Tibial artery (tissue), 4 donors: ENCODE data around the gene TNNC1.
A peak's percentile ranks its signal among the peaks of the same experiment; 100 is the strongest.

ENCODE experiments used
- DNase-seq, 2 donors: peaks; one replicate each; pipeline ENCODE4 v3.0.0-alpha.2; 2019
- H3K27ac ChIP-seq, 2 donors: fragments of 200-600 bp; sonication (generic) in 1 of 2; 1 replicate in 1 of 2; 2 replicates in 1 of 2; pipeline ENCODE4 v1.5.1; 2018 to 2019; ENCODE audit warnings: mild to moderate bottlenecking in 1 of 2
- H3K27me3 ChIP-seq, 2 donors: fragments of 200-600 bp; sonication (generic) in 1 of 2; one replicate each; pipeline versions ENCODE4 v1.5.1 to v1.6.0; 2016 to 2019
- H3K36me3 ChIP-seq, 3 donors: fragments of 200-600 bp; sonication (generic) in 2 of 3; one replicate each; pipeline ENCODE4 v1.5.1; 2016 to 2019; ENCODE audit warnings: mild to moderate bottlenecking in 2 of 3
- H3K4me1 ChIP-seq, 4 donors: fragments of 200-600 bp; sonication (generic) in 2 of 4; 1 replicate in 3 of 4; 2 replicates in 1 of 4; pipeline ENCODE4 v1.5.1; 2016 to 2019
- H3K4me3 ChIP-seq, 2 donors: fragments of 200-600 bp; sonication (generic) in 1 of 2; 1 replicate in 1 of 2; 2 replicates in 1 of 2; pipeline ENCODE4 v1.5.1; 2018 to 2019; ENCODE audit warnings: mild to moderate bottlenecking in 2 of 2
- H3K9me3 ChIP-seq, 3 donors: fragments of 200-600 bp; sonication (generic) in 1 of 3; one replicate each; pipeline ENCODE4 v1.5.1; 2016 to 2019
- CTCF ChIP-seq, 2 experiments: fragments of 200-600 bp in 1 of 2; fragments of 450-650 bp in 1 of 2; IDR thresholded peaks; one replicate each; pipeline ENCODE4 v1.5.1; 2017 to 2019; ENCODE audit warnings: antibody characterized with exemption in 2 of 2, mild to moderate bottlenecking in 1 of 2, moderate library complexity in 1 of 2
- intact Hi-C: fragments of 100-400 bp; cut with DNase I; formaldehyde crosslinking; loops from one replicate; pipeline ENCODE4 v1.15.0; 2023; ENCODE audit warnings: low total_unique reads

The TNNC1 gene

GRCh38 chr3:52454250-52454937, 553 bp upstream of the TNNC1 start:
- H3K4me1 ChIP-seq: peaks cover 0 to 39% (median 27%) of the 10 kb centered on the region in 4 donors
- no peak for DNase-seq

GRCh38 chr3:52452570-52453221, 1.1 kb downstream of the TNNC1 start:
- H3K4me3 ChIP-seq: no peak overlapping the region
- intact Hi-C loops: loop anchor here (10.0 kb wide), 1 partner anchor 232 kb away; the partner anchor contains the start of genes GNL3 and PBRM1

More at GRCh38 chr3:52454250-52454937, 553 bp upstream of the TNNC1 start:
- peaks cover 12 to 21% (median 13%) of the 10 kb centered on the region in 3 donors for H3K36me3 ChIP-seq
- no peak for TF ChIP-seq CTCF (IDR thresholded peaks at IDR 0.05)
- H3K9me3 ChIP-seq: no peaks in the 10 kb centered on the region
- H3K4me3 ChIP-seq: peak overlapping the region; percentile 79 to 83
- intact Hi-C loops: loop anchor here (10.0 kb wide), 1 partner anchor 230 kb away; the partner anchor contains the start of genes GNL3 and PBRM1
- peak overlapping the region; percentile 91 to 92 for H3K27ac ChIP-seq
- H3K27me3 ChIP-seq: no peaks in the 10 kb centered on the region

GRCh38 chr3:52452126-52452525, 1.7 kb downstream of the TNNC1 start:
- intact Hi-C loops: loop anchor here (10.0 kb wide), 1 partner anchor 233 kb away; the partner anchor contains the start of genes GNL3 and PBRM1
- no peaks in the 10 kb centered on the region for H3K9me3 ChIP-seq
- no peak for TF ChIP-seq CTCF (IDR thresholded peaks at IDR 0.05)
- H3K36me3 ChIP-seq: no peaks in the 10 kb centered on the region
- H3K4me1 ChIP-seq: peaks cover 0 to 34% (median 24%) of the 10 kb centered on the region in 4 donors
- DNase-seq: no peak
- no peak overlapping the region for H3K27ac ChIP-seq
- no peak overlapping the region for H3K4me3 ChIP-seq
- H3K27me3 ChIP-seq: no peaks in the 10 kb centered on the region

More at GRCh38 chr3:52452570-52453221, 1.1 kb downstream of the TNNC1 start:
- Histone ChIP-seq H3K27ac (no peak overlapping the region), H3K9me3 (no peaks in the 10 kb centered on the region), H3K27me3 (no peaks in the 10 kb centered on the region), H3K4me1 (peaks cover 0 to 39% (median 27%) of the 10 kb centered on the region in 4 donors), H3K36me3 (peaks cover 0 to 5% (median 0%) of the 10 kb centered on the region in 3 donors)
- DNase-seq: no peak
- TF ChIP-seq CTCF (IDR thresholded peaks at IDR 0.05): no peak

GRCh38 chr3:52451237-52452083, 2.4 kb downstream of the TNNC1 start:
- H3K27ac ChIP-seq: no peak overlapping the region
- H3K9me3 ChIP-seq: no peaks in the 10 kb centered on the region
- H3K4me1 ChIP-seq: peaks cover 0 to 27% (median 18%) of the 10 kb centered on the region in 4 donors
- H3K4me3 ChIP-seq: no peak overlapping the region
- TF ChIP-seq CTCF (IDR thresholded peaks at IDR 0.05): no peak
- intact Hi-C loops: loop anchor here (10.0 kb wide), 1 partner anchor 233 kb away; the partner anchor contains the start of genes GNL3 and PBRM1
- no peaks in the 10 kb centered on the region for H3K36me3 ChIP-seq
- no peaks in the 10 kb centered on the region for H3K27me3 ChIP-seq
- DNase-seq: no peak
